ENCODE measurements around the gene SUGCT. TPM values are rescaled to one million over a fixed set of nuclear protein-coding genes. Genes with fewer than 3 reads are reported as not detected.

SUGCT gene
- total RNA-seq, 2 experiments from 2014 or later: 0.44 to 0.57 TPM

DNA sequence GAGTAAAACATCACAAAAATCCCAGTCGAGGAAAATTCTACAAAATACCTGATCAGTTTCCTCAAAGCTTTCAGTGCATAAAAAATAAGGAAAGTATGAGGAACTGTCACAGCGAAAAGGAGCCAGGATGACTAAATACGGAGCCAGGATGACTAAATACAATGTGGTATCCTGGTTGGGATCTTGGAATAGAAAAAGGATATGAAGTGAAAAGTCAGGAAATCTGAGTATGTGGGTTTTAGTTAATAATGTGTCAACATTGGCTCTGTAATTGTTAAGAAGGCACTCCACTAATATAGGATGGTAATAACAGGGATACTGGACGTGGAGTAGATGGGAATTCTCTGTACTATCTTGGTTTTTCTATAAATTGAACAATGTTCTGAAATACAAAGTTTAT is 175.5 kb downstream of the SUGCT start:
- H3K4me3 Mint-ChIP-seq: no peak overlapping the region
- POLR2A ChIA-PET: no interaction called here
- H3K4me1 Mint-ChIP-seq: peaks cover 7% of the 10 kb centered on the region
- no peaks in the 10 kb centered on the region for H3K36me3 Mint-ChIP-seq
- peaks cover 1% of the 10 kb centered on the region for H3K9me3 Mint-ChIP-seq
- no peaks in the 10 kb centered on the region for H3K27me3 Mint-ChIP-seq
- DNase-seq (no peak), ATAC-seq (ENCODE audit: low read depth) (no peak)
- no peak overlapping the region for H3K27ac Mint-ChIP-seq

DNA sequence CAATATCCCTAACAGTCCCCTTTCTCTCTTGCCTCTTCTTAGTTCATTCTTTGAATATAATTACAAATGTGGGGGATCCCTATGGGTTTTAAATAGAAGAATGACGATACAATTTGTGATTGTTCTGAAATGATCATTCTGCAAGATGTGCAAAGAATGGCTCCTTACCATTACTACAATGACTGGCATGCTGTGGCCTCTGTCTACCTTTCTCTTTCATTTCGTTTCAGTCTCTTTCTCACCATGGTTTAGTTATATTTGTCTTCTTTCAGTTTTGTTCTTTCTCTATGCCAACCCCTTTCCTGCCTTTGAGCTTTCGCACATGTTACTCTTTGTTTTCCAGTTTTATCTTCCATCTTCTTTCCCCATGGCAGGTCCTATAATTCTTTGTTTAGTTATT is 176.5 kb downstream of the SUGCT start:
- no peak for DNase-seq
- no peak for ATAC-seq (ENCODE audit: low read depth)
- POLR2A ChIA-PET: no interaction called here
- Mint-ChIP-seq H3K4me1 (peaks cover 7% of the 10 kb centered on the region), H3K36me3 (no peaks in the 10 kb centered on the region), H3K9me3 (peaks cover 1% of the 10 kb centered on the region), H3K27me3 (no peaks in the 10 kb centered on the region), H3K27ac (no peak overlapping the region), H3K4me3 (no peak overlapping the region)

DNA sequence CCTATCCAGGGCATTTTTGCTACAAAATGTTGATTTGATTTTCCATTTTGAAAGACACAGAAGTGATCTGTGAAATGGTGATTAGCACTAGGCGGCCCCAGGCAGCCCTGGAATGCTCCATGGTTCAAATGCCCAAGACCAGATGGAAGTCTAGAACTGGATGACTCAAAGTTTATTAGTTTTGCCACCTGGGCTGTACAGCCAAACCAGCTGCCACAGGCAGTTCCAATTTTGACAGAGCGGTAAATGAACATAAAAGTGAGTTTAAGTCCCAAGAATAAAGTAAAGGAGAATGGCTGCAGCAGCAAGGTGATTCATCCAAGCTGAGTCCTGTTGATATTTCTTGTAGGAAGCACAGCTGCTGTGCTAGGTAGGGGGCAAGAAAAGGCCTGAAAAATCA is 180.5 kb downstream of the SUGCT start:
- no peaks in the 10 kb centered on the region for H3K36me3 Mint-ChIP-seq
- POLR2A ChIA-PET: no interaction called here

DNA sequence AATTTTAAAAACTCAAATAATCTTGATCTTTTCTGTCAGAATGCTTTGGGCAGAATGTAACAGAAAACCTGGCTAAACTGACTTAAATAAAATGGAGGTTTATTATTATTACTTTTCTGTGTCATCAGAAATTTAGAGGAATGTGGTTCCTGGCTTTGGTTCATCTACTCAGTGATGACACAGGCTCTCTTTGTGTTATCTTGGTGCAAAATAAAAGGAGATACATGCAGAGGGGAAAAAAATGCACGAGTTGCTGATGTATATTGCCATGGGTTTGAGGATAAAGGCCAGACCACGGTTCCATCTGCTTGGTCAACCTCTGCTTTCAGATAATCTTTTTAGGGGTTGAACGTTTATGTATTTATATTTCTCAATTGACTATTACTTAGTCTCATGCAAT is 181.4 kb downstream of the SUGCT start:
- no peak for ATAC-seq (ENCODE audit: low read depth)
- peaks cover 4% of the 10 kb centered on the region for H3K4me1 Mint-ChIP-seq
- peaks cover 1% of the 10 kb centered on the region for H3K9me3 Mint-ChIP-seq
- no peak overlapping the region for H3K27ac Mint-ChIP-seq
- H3K27me3 Mint-ChIP-seq: no peaks in the 10 kb centered on the region
- no peaks in the 10 kb centered on the region for H3K36me3 Mint-ChIP-seq
- POLR2A ChIA-PET: no interaction called here
- H3K4me3 Mint-ChIP-seq: no peak overlapping the region
- no peak for DNase-seq

More for the DNA sequence above, 180.5 kb downstream of the SUGCT start:
- no peak for ATAC-seq (ENCODE audit: low read depth)
- Mint-ChIP-seq H3K27ac (no peak overlapping the region), H3K9me3 (peaks cover 1% of the 10 kb centered on the region), H3K27me3 (no peaks in the 10 kb centered on the region), H3K4me3 (no peak overlapping the region), H3K4me1 (peaks cover 7% of the 10 kb centered on the region)
- DNase-seq: no peak

DNA sequence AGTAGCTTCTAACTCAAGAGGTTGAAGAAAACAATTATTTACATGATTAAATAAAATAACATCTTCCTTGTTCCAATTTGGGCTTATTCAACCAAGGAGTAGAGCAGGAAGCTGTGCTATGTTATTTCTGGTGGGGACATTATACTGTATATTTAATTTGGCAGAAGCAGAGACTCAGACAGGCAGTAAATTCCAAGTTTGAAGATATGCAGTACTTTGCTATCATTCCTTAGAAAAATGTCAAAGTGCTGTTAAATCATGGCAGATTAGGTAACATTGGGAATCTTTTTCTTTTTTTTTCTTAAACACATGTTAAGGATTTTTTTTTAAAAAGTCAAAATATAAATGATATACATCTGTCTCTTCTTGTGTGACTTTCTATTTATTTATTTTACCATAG is 190.1 kb downstream of the SUGCT start:
- Mint-ChIP-seq H3K27me3 (no peaks in the 10 kb centered on the region), H3K27ac (no peak overlapping the region), H3K4me1 (peaks cover 3% of the 10 kb centered on the region), H3K9me3 (no peaks in the 10 kb centered on the region), H3K36me3 (no peaks in the 10 kb centered on the region), H3K4me3 (no peak overlapping the region)
- POLR2A ChIA-PET: no interaction called here
- no peak for DNase-seq
- ATAC-seq (ENCODE audit: low read depth): no peak

DNA sequence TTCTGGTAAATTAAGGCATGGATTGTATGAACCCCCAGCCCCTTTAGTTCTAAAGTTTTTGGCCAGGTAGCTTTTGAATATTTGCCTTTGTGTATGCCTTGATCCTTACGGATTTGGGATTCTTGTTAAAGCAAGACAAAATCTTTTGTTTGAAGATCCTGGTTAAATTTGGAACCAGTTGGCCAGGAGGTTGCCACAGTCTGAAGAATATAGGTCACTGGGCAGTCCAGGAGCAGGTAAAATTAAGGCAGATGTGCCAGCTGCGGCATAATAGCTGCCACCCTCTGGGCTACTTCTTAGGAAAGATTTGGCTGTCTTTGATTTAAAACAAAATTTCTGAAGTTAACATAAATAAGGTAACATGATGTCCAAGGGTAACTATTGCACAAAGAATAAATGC is 192.3 kb downstream of the SUGCT start:
- POLR2A ChIA-PET: no interaction called here
- H3K9me3 Mint-ChIP-seq: no peaks in the 10 kb centered on the region
- no peak for ATAC-seq (ENCODE audit: low read depth)
- H3K4me3 Mint-ChIP-seq: no peak overlapping the region
- DNase-seq: no peak
- no peak overlapping the region for H3K27ac Mint-ChIP-seq
- H3K4me1 Mint-ChIP-seq: peaks cover 3% of the 10 kb centered on the region
- H3K27me3 Mint-ChIP-seq: no peaks in the 10 kb centered on the region
- no peaks in the 10 kb centered on the region for H3K36me3 Mint-ChIP-seq

DNA sequence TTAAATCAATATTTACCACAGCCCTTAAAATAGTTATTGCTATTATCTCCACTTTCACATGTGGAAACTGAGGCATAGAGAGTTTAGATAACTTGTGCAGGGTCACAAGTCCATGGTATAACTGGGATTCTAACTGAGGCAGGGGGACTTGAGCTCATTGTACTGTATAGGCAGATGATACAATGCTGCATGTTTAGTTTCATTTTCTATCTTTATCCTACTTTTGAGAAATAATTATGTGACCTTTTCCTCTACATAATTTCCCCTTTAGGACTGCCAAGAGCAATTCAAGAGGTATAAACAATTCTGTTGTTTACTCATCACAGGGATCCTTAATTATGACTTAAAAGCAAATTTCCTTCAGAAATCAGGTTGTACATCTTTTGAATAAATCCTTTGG is 193.1 kb downstream of the SUGCT start:
- H3K27ac Mint-ChIP-seq: no peak overlapping the region
- ATAC-seq (ENCODE audit: low read depth) (no peak), DNase-seq (no peak)
- H3K27me3 Mint-ChIP-seq: no peaks in the 10 kb centered on the region
- H3K4me1 Mint-ChIP-seq: peaks cover 3% of the 10 kb centered on the region
- H3K9me3 Mint-ChIP-seq: no peaks in the 10 kb centered on the region
- H3K36me3 Mint-ChIP-seq: no peaks in the 10 kb centered on the region
- POLR2A ChIA-PET: no interaction called here
- no peak overlapping the region for H3K4me3 Mint-ChIP-seq

DNA sequence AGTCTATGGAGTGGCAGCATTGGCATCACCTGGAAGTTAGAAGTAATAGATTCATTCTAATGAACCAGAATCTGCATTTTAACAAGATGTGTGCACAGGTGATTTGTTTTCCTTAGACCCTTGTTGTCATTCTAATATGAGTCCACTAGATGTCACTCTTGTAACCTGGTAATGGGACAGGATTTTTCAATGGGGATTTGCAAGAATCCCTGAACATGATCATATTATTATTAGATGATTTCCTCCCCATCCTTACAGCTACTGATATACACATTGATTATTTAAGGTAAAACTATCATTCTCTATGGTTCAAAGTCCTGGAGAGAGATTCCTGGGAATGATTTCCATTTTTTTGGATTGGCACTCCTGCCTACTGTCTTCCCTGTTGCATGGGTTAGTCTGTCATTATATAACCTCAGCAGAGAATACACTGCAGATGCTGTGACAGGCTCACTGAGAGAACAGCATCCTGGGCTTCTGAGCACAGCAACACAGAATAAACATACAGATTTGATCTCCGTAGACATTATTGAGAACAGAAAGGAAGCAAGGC is 194.9 kb downstream of the SUGCT start:
- ATAC-seq (ENCODE audit: low read depth): no peak
- peaks cover 3% of the 10 kb centered on the region for H3K4me1 Mint-ChIP-seq
- H3K9me3 Mint-ChIP-seq: no peaks in the 10 kb centered on the region
- DNase-seq: no peak
- H3K27me3 Mint-ChIP-seq: no peaks in the 10 kb centered on the region
- H3K36me3 Mint-ChIP-seq: no peaks in the 10 kb centered on the region
- no peak overlapping the region for H3K4me3 Mint-ChIP-seq
- POLR2A ChIA-PET: no interaction called here
- H3K27ac Mint-ChIP-seq: no peak overlapping the region

DNA sequence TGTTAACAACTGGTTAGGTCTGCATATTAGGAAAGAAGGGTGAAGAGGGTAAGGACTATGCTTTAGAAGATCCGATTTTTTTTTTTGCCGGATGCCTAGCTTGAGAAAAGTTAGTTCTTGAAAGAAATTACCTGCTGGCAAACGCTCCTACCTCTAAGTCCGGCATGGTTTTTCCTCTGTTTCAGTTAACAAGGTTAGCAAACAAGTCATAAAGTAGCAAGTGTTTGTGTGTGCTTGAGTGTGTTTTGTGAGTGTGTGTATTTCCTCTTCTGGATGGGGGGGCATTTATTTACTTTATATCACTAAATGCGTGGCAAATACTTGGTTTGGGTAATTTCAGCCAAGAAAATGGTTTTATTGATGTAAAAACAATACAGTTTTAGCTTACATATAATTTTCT is 195.6 kb downstream of the SUGCT start:
- POLR2A ChIA-PET: no interaction called here
- no peak overlapping the region for H3K4me3 Mint-ChIP-seq
- no peak overlapping the region for H3K27ac Mint-ChIP-seq

DNA sequence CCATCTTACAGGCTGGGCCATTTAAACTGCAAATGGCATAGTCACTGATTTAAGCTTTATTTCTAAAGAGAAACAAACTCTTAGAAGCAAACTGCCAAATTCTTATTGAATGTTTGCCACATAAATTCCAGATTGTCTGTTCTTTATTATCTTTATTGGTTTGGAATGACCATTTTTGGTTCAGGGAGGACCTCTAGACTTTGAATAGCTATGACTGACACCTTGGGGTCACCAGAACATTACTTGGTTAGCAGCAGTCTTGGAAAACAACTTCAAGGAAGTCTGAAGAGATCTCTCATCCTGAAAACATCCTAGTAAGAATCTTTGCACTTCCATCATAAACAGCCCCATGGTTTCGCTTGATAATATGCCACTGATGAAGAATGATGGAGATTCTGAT is 197.1 kb downstream of the SUGCT start:
- Mint-ChIP-seq H3K27me3 (no peaks in the 10 kb centered on the region), H3K9me3 (peaks cover under 1% of the 10 kb centered on the region), H3K36me3 (no peaks in the 10 kb centered on the region), H3K27ac (no peak overlapping the region), H3K4me1 (peaks cover 3% of the 10 kb centered on the region), H3K4me3 (no peak overlapping the region)
- POLR2A ChIA-PET: no interaction called here
- ATAC-seq (ENCODE audit: low read depth) (no peak), DNase-seq (no peak)

More for the DNA sequence above, 195.6 kb downstream of the SUGCT start:
- H3K36me3 Mint-ChIP-seq: no peaks in the 10 kb centered on the region
- DNase-seq (no peak), ATAC-seq (ENCODE audit: low read depth) (no peak)
- H3K9me3 Mint-ChIP-seq: no peaks in the 10 kb centered on the region
- H3K4me1 Mint-ChIP-seq: peaks cover 3% of the 10 kb centered on the region
- no peaks in the 10 kb centered on the region for H3K27me3 Mint-ChIP-seq

GRCh38 chr7:40332516-40332915 is 197.7 kb downstream of the SUGCT start:
- Mint-ChIP-seq H3K4me1 (peaks cover 3% of the 10 kb centered on the region), H3K36me3 (no peaks in the 10 kb centered on the region), H3K9me3 (peaks cover 2% of the 10 kb centered on the region), H3K27ac (no peak overlapping the region), H3K27me3 (no peaks in the 10 kb centered on the region), H3K4me3 (no peak overlapping the region)
- POLR2A ChIA-PET: no interaction called here
- DNase-seq (no peak), ATAC-seq (ENCODE audit: low read depth) (no peak)

- no peaks in the 10 kb centered on the region for H3K36me3 Mint-ChIP-seq
- DNase-seq: no peak
- ATAC-seq (ENCODE audit: low read depth): no peak
- POLR2A ChIA-PET: no interaction called here
- no peak overlapping the region for H3K4me3 Mint-ChIP-seq
- H3K9me3 Mint-ChIP-seq: peaks cover 2% of the 10 kb centered on the region
- no peaks in the 10 kb centered on the region for H3K27me3 Mint-ChIP-seq
- H3K4me1 Mint-ChIP-seq: no peaks in the 10 kb centered on the region
- no peak overlapping the region for H3K27ac Mint-ChIP-seq
Measured at GRCh38 chr7:40341836-40342235, 207.0 kb downstream of the SUGCT start.

- Mint-ChIP-seq H3K27me3 (no peaks in the 10 kb centered on the region), H3K36me3 (no peaks in the 10 kb centered on the region), H3K4me1 (no peaks in the 10 kb centered on the region), H3K4me3 (no peak overlapping the region), H3K9me3 (no peaks in the 10 kb centered on the region), H3K27ac (no peak overlapping the region)
- ATAC-seq (ENCODE audit: low read depth): no peak
- POLR2A ChIA-PET: no interaction called here
- no peak for DNase-seq
Measured at GRCh38 chr7:40346554-40346953, 211.7 kb downstream of the SUGCT start.

GRCh38 chr7:40348126-40348728 is 213.4 kb downstream of the SUGCT start:
- POLR2A ChIA-PET: no interaction called here
- DNase-seq (no peak), ATAC-seq (ENCODE audit: low read depth) (no peak)
- no peak overlapping the region for H3K4me3 Mint-ChIP-seq
- no peak overlapping the region for H3K27ac Mint-ChIP-seq
- no peaks in the 10 kb centered on the region for H3K36me3 Mint-ChIP-seq
- no peaks in the 10 kb centered on the region for H3K4me1 Mint-ChIP-seq
- no peaks in the 10 kb centered on the region for H3K27me3 Mint-ChIP-seq
- no peaks in the 10 kb centered on the region for H3K9me3 Mint-ChIP-seq

DNA sequence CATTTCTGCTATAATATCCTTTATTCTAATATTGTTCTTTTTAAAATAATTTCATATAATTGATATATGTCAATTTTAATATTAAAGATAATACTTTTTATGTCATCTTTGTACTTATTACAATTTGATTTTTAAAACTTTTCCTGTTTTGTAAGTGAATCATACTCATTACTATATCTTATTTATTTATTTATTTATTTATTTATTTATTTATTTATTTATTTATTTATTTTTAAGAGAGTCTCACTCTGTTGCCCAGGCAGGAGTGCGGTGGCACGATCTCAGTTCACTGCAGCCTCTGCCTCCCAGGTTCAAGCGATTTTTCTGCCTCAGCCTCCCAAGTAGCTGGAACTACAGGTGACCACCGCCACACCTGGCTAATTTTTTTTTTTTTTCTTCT is 215.3 kb downstream of the SUGCT start:
- Mint-ChIP-seq H3K4me3 (no peak overlapping the region), H3K27ac (no peak overlapping the region), H3K4me1 (no peaks in the 10 kb centered on the region), H3K36me3 (no peaks in the 10 kb centered on the region), H3K27me3 (no peaks in the 10 kb centered on the region), H3K9me3 (no peaks in the 10 kb centered on the region)
- POLR2A ChIA-PET: no interaction called here
- no peak for ATAC-seq (ENCODE audit: low read depth)
- DNase-seq: no peak

All from activated naive CD8-positive, alpha-beta T cell treated with anti-CD3 and anti-CD28 coated beads, Interleukin-2, amount 10 ng/mL, durations not matched to agents 7 days and 5 days (primary cell).